H1 (cell line): ENCODE measurements around the gene PREX1. TPM values are rescaled to one million over a fixed set of nuclear protein-coding genes. Genes with fewer than 3 reads are reported as not detected.

ENCODE experiments used
- CTCF ChIA-PET: fragments of 300-600 bp; sonication (Branson Sonifier 250); formaldehyde crosslinking; loops from one replicate; lab custom pipeline; 2021; ENCODE audit not compliant: partially characterized antibody; lab: Charles Lee
- POLR2A ChIA-PET: fragments of 300-600 bp; sonication (Branson Sonifier 250); formaldehyde crosslinking; loops from one replicate; lab custom pipeline; 2021; ENCODE audit warnings: inconsistent platforms; ENCODE audit not compliant: partially characterized antibody; lab: Charles Lee
- DNase-seq, 2 experiments: peaks; one replicate each; pipeline versions ENCODE4 v3.0.0 to v3.0.0-alpha.2; 2010 to 2022; ENCODE audit warnings: low spot score in 2 of 2, low read depth in 1 of 2, mixed read lengths in 1 of 2
- FAIRE-seq: peaks from 2 replicates; lab custom pipeline; 2011; peaks lifted over from hg19 to GRCh38; lab: Jason Lieb, UNC
- H2AFZ ChIP-seq: 2 replicates; pipeline ENCODE4 v1.8.1; 2012; ENCODE audit warnings: low read length, inconsistent platforms
- H2AK5ac ChIP-seq: 2 replicates; pipeline ENCODE4 v1.6.1; 2013; ENCODE audit warnings: low read depth, low read length
- H2BK120ac ChIP-seq: replicated peaks from 2 replicates; pipeline ENCODE3; 2013; ENCODE audit warnings: low read depth, low read length, inconsistent platforms
- H2BK12ac ChIP-seq: 2 replicates; pipeline ENCODE4 v1.6.1; 2013; ENCODE audit warnings: low read depth, low read length
- H2BK15ac ChIP-seq: 2 replicates; pipeline ENCODE4 v1.6.1; 2013; ENCODE audit warnings: low read length
- H2BK20ac ChIP-seq: 2 replicates; pipeline ENCODE4 v1.6.1; 2013; ENCODE audit warnings: low read length
- H2BK5ac ChIP-seq: 2 replicates; pipeline ENCODE4 v1.6.1; 2013; ENCODE audit warnings: low read depth, low read length
- H3K14ac ChIP-seq: 2 replicates; pipeline ENCODE4 v1.6.1; 2013; ENCODE audit warnings: inconsistent platforms; ENCODE audit not compliant: insufficient read length
- H3K18ac ChIP-seq: 2 replicates; pipeline ENCODE4 v1.6.1; 2013; ENCODE audit warnings: low read length; ENCODE audit errors: extremely low read depth
- H3K23ac ChIP-seq: 2 replicates; pipeline ENCODE4 v1.6.1; 2013; ENCODE audit warnings: inconsistent platforms; ENCODE audit not compliant: insufficient read length
- H3K23me2 ChIP-seq: 2 replicates; pipeline ENCODE4 v1.6.1; 2013; ENCODE audit warnings: low read depth, low read length
- H3K27ac ChIP-seq: 2 replicates; pipeline ENCODE4 v1.6.1; 2011; ENCODE audit warnings: low read depth, low read length, inconsistent platforms
- H3K27me3 ChIP-seq, 4 experiments: replicated peaks in 1 of 4; 1 replicate in 1 of 4; 2 replicates in 3 of 4; pipeline versions ENCODE4 v1.6.1 to v1.8.1; 2011 to 2013; ENCODE audit warnings: low read length in 3 of 4, mild to moderate bottlenecking in 3 of 4, inconsistent platforms in 2 of 4, mixed read lengths in 2 of 4, moderate library complexity in 1 of 4; ENCODE audit not compliant: control insufficient read depth in 3 of 4, insufficient read depth in 3 of 4; ENCODE audit errors: extremely low read depth in 1 of 4
- H3K36me3 ChIP-seq, 4 experiments: 2 replicates each; pipeline versions ENCODE4 v1.6.1 to v1.8.1; 2011 to 2013; ENCODE audit warnings: mild to moderate bottlenecking in 4 of 4, low read length in 3 of 4, moderate library complexity in 2 of 4, control low read depth in 1 of 4, inconsistent platforms in 1 of 4; ENCODE audit not compliant: insufficient read depth in 4 of 4, control insufficient read depth in 2 of 4
- H3K4ac ChIP-seq: replicated peaks from 2 replicates; pipeline ENCODE3; 2013; ENCODE audit warnings: low read length, low read depth, mixed read lengths, inconsistent platforms; ENCODE audit not compliant: insufficient read length
- H3K4me1 ChIP-seq, 4 experiments: replicated peaks in 1 of 4; 1 replicate in 1 of 4; 2 replicates in 3 of 4; pipeline versions ENCODE4 v1.6.1 to v1.8.1; 2011 to 2013; ENCODE audit warnings: low read length in 3 of 4, inconsistent platforms in 2 of 4, mixed read lengths in 1 of 4; ENCODE audit not compliant: insufficient read depth in 4 of 4, control insufficient read depth in 3 of 4
- H3K4me2 ChIP-seq, 2 experiments: 2 replicates each; pipeline versions ENCODE4 v1.6.1 to v1.8.1; 2011 to 2013; ENCODE audit warnings: low read depth in 2 of 2, low read length in 2 of 2, control low read depth in 1 of 2, inconsistent platforms in 1 of 2, mild to moderate bottlenecking in 1 of 2; ENCODE audit not compliant: insufficient read depth in 1 of 2
- H3K4me3 ChIP-seq, 4 experiments: fragments of 200-600, 300-600 bp in 1 of 4; sonication (generic), shearing (Covaris generic), sonication (Bioruptor Twin) in 1 of 4; 2 replicates each; pipeline versions ENCODE4 v1.5.1 to v1.8.1; 2011 to 2016; ENCODE audit warnings: low read length in 4 of 4, low read depth in 3 of 4, control low read depth in 2 of 4, inconsistent platforms in 2 of 4, mild to moderate bottlenecking in 2 of 4, mixed read lengths in 1 of 4, moderate library complexity in 1 of 4; ENCODE audit not compliant: insufficient read depth in 2 of 4; ENCODE audit errors: extremely low read depth in 1 of 4
- H3K56ac ChIP-seq: replicated peaks from 2 replicates; pipeline ENCODE3; 2013; ENCODE audit warnings: low read depth, mild to moderate bottlenecking, mixed read lengths, low read length, inconsistent platforms; ENCODE audit not compliant: insufficient read length
- H3K79me1 ChIP-seq: 2 replicates; pipeline ENCODE4 v1.6.1; 2013; ENCODE audit warnings: low read depth, low read length, control low read depth
- H3K79me2 ChIP-seq, 2 experiments: 2 replicates each; pipeline versions ENCODE4 v1.6.1 to v1.8.1; 2012 to 2013; ENCODE audit warnings: low read length in 2 of 2, mild to moderate bottlenecking in 2 of 2, inconsistent platforms in 1 of 2; ENCODE audit not compliant: insufficient read depth in 2 of 2, control insufficient read depth in 1 of 2
- H3K9ac ChIP-seq, 4 experiments: replicated peaks in 1 of 4; 1 replicate in 1 of 4; 2 replicates in 3 of 4; pipeline versions ENCODE4 v1.6.1 to v1.8.1; 2011 to 2013; ENCODE audit warnings: low read depth in 3 of 4, low read length in 3 of 4, control low read depth in 2 of 4, mild to moderate bottlenecking in 2 of 4, moderate library complexity in 2 of 4, inconsistent platforms in 1 of 4; ENCODE audit errors: extremely low read depth in 1 of 4
- H3K9me3 ChIP-seq, 2 experiments: 2 replicates each; pipeline versions ENCODE4 v1.6.1 to v1.8.1; 2012 to 2013; ENCODE audit warnings: mild to moderate bottlenecking in 2 of 2, moderate library complexity in 2 of 2, control low read depth in 1 of 2, inconsistent platforms in 1 of 2, low read depth in 1 of 2, low read length in 1 of 2, mixed read lengths in 1 of 2; ENCODE audit not compliant: insufficient read depth in 2 of 2
- H4K20me1 ChIP-seq, 2 experiments: replicated peaks in 1 of 2; 2 replicates each; pipeline versions ENCODE3 to v1.8.1; 2011 to 2013; ENCODE audit warnings: inconsistent platforms in 2 of 2, low read length in 2 of 2, mild to moderate bottlenecking in 1 of 2; ENCODE audit not compliant: insufficient read depth in 2 of 2, control insufficient read depth in 1 of 2
- H4K5ac ChIP-seq: 2 replicates; pipeline ENCODE4 v1.6.1; 2013; ENCODE audit warnings: low read length, low read depth, mixed read lengths, inconsistent platforms; ENCODE audit not compliant: insufficient read length
- H4K8ac ChIP-seq: 2 replicates; pipeline ENCODE4 v1.8.0; 2013; ENCODE audit warnings: mild to moderate bottlenecking, moderate library complexity, low read length, inconsistent platforms; ENCODE audit not compliant: insufficient read depth; ENCODE audit errors: extremely low read depth
- H4K91ac ChIP-seq: replicated peaks from 2 replicates; pipeline ENCODE3; 2013; ENCODE audit warnings: low read length, mixed read lengths, inconsistent platforms; ENCODE audit not compliant: insufficient read length
- BRCA1 ChIP-seq: IDR thresholded peaks from 2 replicates; pipeline ENCODE4 v1.6.1; 2012; ENCODE audit warnings: low read depth, low read length, improper control_type of control experiment
- EGR1 ChIP-seq: IDR thresholded peaks from 2 replicates; pipeline ENCODE4 v1.6.1; 2011; ENCODE audit warnings: low read depth, low read length, borderline replicate concordance
- FOSL1 ChIP-seq: IDR thresholded peaks from 2 replicates; pipeline ENCODE4 v1.6.1; 2011; ENCODE audit warnings: mild to moderate bottlenecking, low read depth, low read length, moderate library complexity; ENCODE audit not compliant: insufficient read depth
- NANOG ChIP-seq: IDR thresholded peaks from 2 replicates; pipeline ENCODE4 v1.6.1; 2011; ENCODE audit warnings: low read length, low read depth, mild to moderate bottlenecking, inconsistent platforms; ENCODE audit not compliant: insufficient read depth, poor library complexity, severe bottlenecking
- RXRA ChIP-seq: IDR thresholded peaks from 2 replicates; pipeline ENCODE4 v1.6.1; 2011; ENCODE audit warnings: low read depth, mild to moderate bottlenecking, low read length, moderate library complexity; ENCODE audit not compliant: insufficient read depth
- SAP30 ChIP-seq: fragments of 300-600 bp; sonication (generic); IDR thresholded peaks from 2 replicates; pipeline ENCODE4 v1.7.1; 2012; ENCODE audit warnings: low read length, moderate library complexity, mild to moderate bottlenecking, inconsistent platforms; ENCODE audit not compliant: insufficient read depth, insufficient replicate concordance
- SIN3A ChIP-seq, 2 experiments: IDR thresholded peaks in 1 of 2; conservative IDR thresholded peaks in 1 of 2; 2 replicates each; pipeline ENCODE4 v1.6.1; 2011 to 2012; ENCODE audit warnings: low read length in 2 of 2, improper control_type of control experiment in 1 of 2, low read depth in 1 of 2, mild to moderate bottlenecking in 1 of 2
- SP1 ChIP-seq: IDR thresholded peaks from 2 replicates; pipeline ENCODE4 v1.6.1; 2011; ENCODE audit warnings: low read depth, low read length
- TAF7 ChIP-seq: optimal IDR thresholded peaks from 2 replicates; pipeline ENCODE3; 2011; ENCODE audit warnings: low read depth, mild to moderate bottlenecking, inconsistent platforms, low read length, moderate library complexity, borderline replicate concordance
- WGBS, 2 experiments: shearing (Covaris generic) in 1 of 2; methylation state at CpG; one replicate each; pipeline versions ENCODE4 v1.1.6 to v1.1.7; 2013 to 2015; ENCODE audit warnings: low lambda C conversion rate in 2 of 2, mixed read lengths in 2 of 2, inconsistent platforms in 1 of 2, low coverage in 1 of 2, missing lambda C conversion rate in 1 of 2; ENCODE audit not compliant: insufficient replicate concordance in 2 of 2, insufficient coverage in 1 of 2, insufficient read length in 1 of 2; ENCODE audit errors: extremely low coverage in 1 of 2, missing lambda C conversion rate in 1 of 2; 5-methylcytosine and 5-hydroxymethylcytosine counted together
- polyA plus RNA-seq, 7 experiments: library from polyadenylated mRNA; depleted of rRNA in 3 of 7; stranded (reverse) in 5 of 7; unstranded in 2 of 7; fragments of >200 nt in 5 of 7; fragments of 200-250 nt in 2 of 7; gene quantifications; 1 replicate in 5 of 7; 2 replicates in 1 of 7; 4 replicates in 1 of 7; pipeline versions ENCODE4 v1.2.1 to v1.2.3, GENCODE V29; 2011 to 2013; ENCODE audit warnings: missing spikeins in 2 of 7, mixed read lengths in 2 of 7
- total RNA-seq: library from RNA; stranded (reverse); fragmentation: NEBNext Ultra II Directional; extraction: Animal tissue kit (Norgen Biotek cat#: 25700); gene quantifications from 2 replicates; pipeline ENCODE4 v1.2.1, GENCODE V29; 2021
- TF ChIP-seq, protein P1 (sequence below): IDR thresholded peaks from 2 replicates; pipeline ENCODE4 v1.6.1; 2012; ENCODE audit warnings: low read length, inconsistent platforms
- TF ChIP-seq, protein P2 (sequence below): IDR thresholded peaks from 2 replicates; pipeline ENCODE4 v1.6.1; 2011; ENCODE audit warnings: low read depth, mild to moderate bottlenecking, low read length; ENCODE audit not compliant: insufficient read depth

The PREX1 gene
- total and polyA plus RNA-seq, 2 of the 8 experiments (the other 6 are each of a cell fraction or from before 2014, with no cell fraction given): 10.7 to 12.8 TPM

DNA sequence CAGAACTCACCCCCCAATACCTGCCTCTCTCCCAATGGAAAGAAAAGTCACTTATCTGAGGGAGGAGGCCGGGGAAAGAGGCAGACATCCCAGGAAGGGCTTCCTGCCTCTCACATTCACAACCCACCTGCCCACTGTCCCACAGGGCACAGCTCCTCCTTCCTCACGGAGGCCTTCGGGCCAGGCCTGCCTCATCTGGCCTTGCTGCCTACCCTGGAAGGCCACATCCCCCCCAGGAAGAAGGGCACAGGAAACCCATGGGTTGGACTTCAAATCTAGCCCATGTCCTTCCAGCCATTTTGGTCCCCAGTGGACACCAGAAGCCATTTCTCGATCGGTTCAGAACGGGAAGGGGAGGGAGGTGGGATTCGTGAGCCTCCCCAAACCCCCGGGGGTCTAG lies 162.0 kb downstream of the PREX1 start:
- Histone ChIP-seq H3K4me2 (no peak overlapping the region), H3K79me1 (no peaks in the 10 kb centered on the region), H2AK5ac (no peak overlapping the region), H2BK120ac (no peak overlapping the region), H3K27me3 (no peaks in the 10 kb centered on the region), H4K20me1 (no peaks in the 10 kb centered on the region), H3K23me2 (no peaks in the 10 kb centered on the region), H2BK15ac (no peak overlapping the region), H3K9ac (no peak overlapping the region), H4K91ac (no peak overlapping the region), H3K4me3 (no peak overlapping the region), H3K36me3 (no peaks in the 10 kb centered on the region), H3K4me1 (no peaks in the 10 kb centered on the region; a peak in 1 of 7 replicates), H2BK5ac (no peak overlapping the region), H3K56ac (no peak overlapping the region), H3K14ac (no peak overlapping the region), H3K9me3 (peaks cover 0 to 1% of the 10 kb centered on the region in 2 experiments; a peak in 1 of 4 replicates), H3K27ac (no peak overlapping the region), H3K4ac (no peak overlapping the region), H2AFZ (no peak overlapping the region), H4K8ac (no peak overlapping the region; the same call in 1 of the 2 replicates), H4K5ac (no peak overlapping the region), H2BK12ac (no peak overlapping the region), H2BK20ac (no peak overlapping the region), H3K79me2 (no peaks in the 10 kb centered on the region), H3K23ac (no peak overlapping the region), H3K18ac (no peak overlapping the region)
- no peak for DNase-seq
- TF ChIP-seq SIN3A (conservative IDR thresholded peaks at IDR 0.05 in 1 of 2, IDR thresholded peaks at IDR 0.05 in 1 of 2; ENCODE audit: low read depth in 1 of 2, low read length in 2 of 2) (no peak), TAF7 (no peak), EGR1 (no peak), SP1 (no peak), BRCA1 (no peak), RXRA (no peak), NANOG (no peak), FOSL1 (no peak), SAP30 (no peak)
- TF ChIP-seq, protein P1, sequence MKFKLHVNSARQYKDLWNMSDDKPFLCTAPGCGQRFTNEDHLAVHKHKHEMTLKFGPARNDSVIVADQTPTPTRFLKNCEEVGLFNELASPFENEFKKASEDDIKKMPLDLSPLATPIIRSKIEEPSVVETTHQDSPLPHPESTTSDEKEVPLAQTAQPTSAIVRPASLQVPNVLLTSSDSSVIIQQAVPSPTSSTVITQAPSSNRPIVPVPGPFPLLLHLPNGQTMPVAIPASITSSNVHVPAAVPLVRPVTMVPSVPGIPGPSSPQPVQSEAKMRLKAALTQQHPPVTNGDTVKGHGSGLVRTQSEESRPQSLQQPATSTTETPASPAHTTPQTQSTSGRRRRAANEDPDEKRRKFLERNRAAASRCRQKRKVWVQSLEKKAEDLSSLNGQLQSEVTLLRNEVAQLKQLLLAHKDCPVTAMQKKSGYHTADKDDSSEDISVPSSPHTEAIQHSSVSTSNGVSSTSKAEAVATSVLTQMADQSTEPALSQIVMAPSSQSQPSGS: no peak
- TF ChIP-seq, protein P2, sequence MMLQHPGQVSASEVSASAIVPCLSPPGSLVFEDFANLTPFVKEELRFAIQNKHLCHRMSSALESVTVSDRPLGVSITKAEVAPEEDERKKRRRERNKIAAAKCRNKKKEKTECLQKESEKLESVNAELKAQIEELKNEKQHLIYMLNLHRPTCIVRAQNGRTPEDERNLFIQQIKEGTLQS: no peak
- ChIA-PET CTCF (interaction anchor here (1.4 to 5.4 kb wide), 2 partner anchors 9 to 33 kb away, joined by 3 to 27 read pairs; no protein-coding TSS in a partner anchor), POLR2A (no interaction called here)
- WGBS, 2 experiments: 85% methylated on average over 8 of the region's 8 CpGs; no CpG with 5 or more reads in 1 of the 2 experiments
- FAIRE-seq: no peak
